GM12892 (cell line): Measurements from ENCODE around the gene P4HTM.
A peak's percentile ranks its signal among the peaks of the same experiment; 100 is the strongest.

Experiments
- DNase-seq: peaks from one replicate; pipeline ENCODE4 v3.0.0; 2011; ENCODE audit not compliant: insufficient read length
- FAIRE-seq: peaks from 2 replicates; lab custom pipeline; 2011; peaks lifted over from hg19 to GRCh38; lab: Jason Lieb, UNC
- POLR2A ChIP-seq: IDR thresholded peaks from 2 replicates; pipeline ENCODE4 v1.6.1; 2011; ENCODE audit warnings: low read depth, low read length, control low read depth
- POLR2AphosphoS5 ChIP-seq: IDR thresholded peaks from 2 replicates; pipeline ENCODE4 v1.6.1; 2011; ENCODE audit warnings: low read depth, low read length, control low read depth
- TAF1 ChIP-seq: IDR thresholded peaks from 2 replicates; pipeline ENCODE4 v1.6.1; 2011; ENCODE audit warnings: low read depth, mild to moderate bottlenecking, control low read depth, low read length, borderline replicate concordance

The P4HTM gene

DNA sequence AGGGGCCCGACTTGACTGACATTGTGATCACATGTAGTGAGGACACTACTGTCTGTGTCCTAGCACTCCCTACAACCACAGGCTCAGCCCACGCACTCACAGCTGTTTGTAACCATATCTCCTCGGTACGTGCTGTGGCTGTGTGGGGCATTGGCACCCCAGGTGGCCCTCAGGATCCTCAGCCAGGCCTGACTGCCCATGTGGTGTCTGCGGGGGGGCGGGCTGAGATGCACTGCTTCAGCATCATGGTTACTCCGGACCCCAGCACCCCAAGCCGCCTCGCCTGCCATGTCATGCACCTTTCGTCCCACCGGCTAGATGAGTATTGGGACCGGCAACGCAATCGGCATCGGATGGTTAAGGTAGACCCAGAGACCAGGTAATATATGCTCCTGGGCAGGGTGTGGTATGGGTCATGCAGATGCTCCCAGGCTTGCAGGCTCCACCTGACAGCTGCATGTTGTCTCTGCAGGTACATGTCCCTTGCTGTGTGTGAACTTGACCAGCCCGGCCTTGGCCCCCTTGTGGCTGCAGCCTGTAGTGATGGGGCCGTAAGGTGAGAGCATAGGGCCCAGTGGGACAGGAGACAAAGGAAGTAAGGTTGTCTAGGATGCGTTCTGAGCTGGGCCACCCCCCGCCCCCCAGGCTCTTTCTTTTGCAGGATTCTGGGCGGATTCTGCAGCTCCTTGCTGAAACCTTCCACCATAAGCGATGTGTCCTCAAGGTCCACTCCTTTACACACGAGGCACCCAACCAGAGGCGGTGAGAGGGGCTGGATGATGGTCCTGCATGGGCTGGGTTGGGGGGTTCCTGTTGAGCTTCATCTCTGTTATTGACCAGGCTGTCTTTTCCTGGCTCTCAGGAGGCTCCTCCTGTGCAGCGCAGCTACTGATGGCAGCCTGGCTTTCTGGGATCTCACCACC is 24.0 kb downstream of the P4HTM start:
- DNase-seq (peak; percentile 61), FAIRE-seq (peak; percentile 44)
- TF ChIP-seq POLR2AphosphoS5 = no peak; the same call in 1 of the 2 replicates
- peak; percentile 62 for TF ChIP-seq POLR2A

DNA sequence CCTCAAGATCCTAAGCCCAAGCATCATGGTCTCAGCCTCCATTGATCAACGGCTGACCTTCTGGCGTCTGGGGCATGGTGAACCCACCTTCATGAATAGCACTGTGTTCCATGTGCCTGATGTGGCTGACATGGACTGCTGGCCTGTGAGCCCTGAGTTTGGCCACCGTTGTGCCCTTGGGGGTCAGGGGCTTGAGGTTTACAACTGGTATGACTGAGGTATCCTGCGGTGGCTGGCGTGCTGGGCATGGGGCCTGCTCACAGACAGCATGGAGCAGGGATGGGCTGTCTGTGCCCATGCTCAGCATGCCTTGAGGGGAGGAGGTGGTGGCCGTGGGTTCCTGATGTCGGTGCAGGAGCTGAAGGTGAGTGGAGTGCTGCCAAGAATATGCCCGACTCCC is 25.0 kb downstream of the P4HTM start:
- FAIRE-seq (no peak), DNase-seq (no peak)
- TF ChIP-seq POLR2AphosphoS5 = no peak; the same call in none of the 2 replicates
- TF ChIP-seq TAF1 = no peak
- TF ChIP-seq POLR2A = no peak

- TF ChIP-seq TAF1 (no peak), POLR2AphosphoS5 (no peak; the same call in 1 of the 2 replicates), POLR2A (no peak)
- FAIRE-seq (no peak), DNase-seq (no peak)
These were observed 25.7 kb downstream of the P4HTM start for GRCh38 chr3:49015765-49016164.

- FAIRE-seq (no peak), DNase-seq (no peak)
- TF ChIP-seq TAF1 = no peak
- TF ChIP-seq POLR2A = peak; percentile 66
These were observed 26.6 kb downstream of the P4HTM start for GRCh38 chr3:49016414-49017228.

GRCh38 chr3:49017229-49017970 is 27.4 kb downstream of the P4HTM start:
- FAIRE-seq (no peak), DNase-seq (no peak)
- TF ChIP-seq TAF1 = no peak
- no peak for TF ChIP-seq POLR2A
- TF ChIP-seq POLR2AphosphoS5 = no peak

DNA sequence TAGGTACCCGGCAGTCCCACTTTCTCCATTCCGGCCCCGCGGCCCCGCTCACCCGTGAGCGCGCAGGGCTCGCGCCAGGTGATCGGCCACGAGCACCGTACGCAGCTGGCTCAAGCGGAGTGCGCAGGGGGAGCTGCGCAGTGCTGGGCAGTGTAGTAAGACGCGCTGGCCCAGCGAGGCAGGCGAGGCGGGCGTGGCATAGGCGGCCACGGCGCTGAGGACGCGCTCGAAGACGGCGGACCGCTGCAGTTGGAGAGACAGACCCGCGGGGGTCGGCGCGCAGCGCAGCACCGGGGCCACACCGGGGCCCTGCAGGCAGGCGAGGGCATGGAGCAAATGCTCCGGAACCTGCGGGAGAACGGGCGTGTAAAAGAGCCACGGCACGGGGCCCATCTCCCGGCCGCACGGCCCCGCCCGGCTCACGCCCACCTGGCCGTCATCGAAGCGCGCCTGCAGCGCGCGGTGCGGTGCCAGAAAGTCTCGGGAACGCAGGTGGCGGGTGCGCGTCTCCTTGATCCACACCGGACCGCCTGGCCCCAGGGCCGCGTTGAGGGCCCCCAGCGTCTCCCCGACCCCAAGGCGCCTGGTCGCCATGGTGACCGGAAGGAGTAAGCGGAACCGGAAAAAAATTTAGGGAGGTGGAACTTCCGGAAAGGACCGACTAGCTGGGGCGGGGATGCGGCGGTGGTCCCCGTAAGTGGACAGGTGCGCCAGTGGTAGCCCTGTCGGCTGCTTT is 28.1 kb downstream of the P4HTM start, which contains the start of gene DALRD3:
TSS of gene DALRD3 (minus strand) at position 610 of the 736 bp plus-strand sequence. CDS start at position 594, 16 bp downstream.
- DNase-seq = peak; percentile 83
- peak; percentile 79 for FAIRE-seq
- peak; percentile 54; the same call in 1 of the 2 replicates for TF ChIP-seq POLR2AphosphoS5
- TF ChIP-seq TAF1 = 0 out of 2 replicates have a peak, but pooled peaks have one; percentile 2
- peak; percentile 36; the same call in 1 of the 2 replicates for TF ChIP-seq POLR2A

DNA sequence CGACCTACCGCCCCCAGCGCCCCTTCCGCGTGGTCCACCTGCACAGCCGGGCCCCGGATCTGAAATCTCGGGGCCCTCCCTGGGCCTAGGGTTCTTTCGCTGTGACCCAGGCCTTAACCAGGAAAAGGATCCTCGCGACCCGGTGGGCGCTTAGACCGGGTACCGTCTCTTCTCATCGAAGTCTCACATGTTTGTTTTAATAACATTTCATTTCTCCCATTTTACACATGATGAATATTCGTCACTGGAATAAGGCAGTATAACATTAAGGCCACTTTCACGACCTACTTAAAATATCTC is 28.6 kb downstream of the P4HTM start:
- no peak for DNase-seq
- TF ChIP-seq POLR2AphosphoS5 (no peak), TAF1 (no peak), POLR2A (no peak)
- FAIRE-seq = peak; percentile 40

- DNase-seq (no peak), FAIRE-seq (no peak)
- TF ChIP-seq POLR2AphosphoS5 (no peak), TAF1 (no peak), POLR2A (no peak; the same call in 1 of the 2 replicates)
These were observed 29.9 kb downstream of the P4HTM start for GRCh38 chr3:49019941-49020329.

- TF ChIP-seq TAF1 (0 out of 2 replicates have a peak, but pooled peaks have one; percentile 40), POLR2AphosphoS5 (no peak; the same call in 1 of the 2 replicates), POLR2A (peak; percentile 71; the same call in 1 of the 2 replicates)
- DNase-seq (peak; percentile 48), FAIRE-seq (peak; percentile 92)
These were observed 30.5 kb downstream of the P4HTM start for GRCh38 chr3:49020330-49021212.
